Measurements from ENCODE around the gene DACH1. TPM values are rescaled to one million over a fixed set of nuclear protein-coding genes. Genes with fewer than 3 reads are reported as not detected.

Gene DACH1
- total and polyA plus RNA-seq, 9 of the 15 experiments (the other 6 are each of a cell fraction or from before 2014, with no cell fraction given), result 0.04 to 0.07 (median 0.04) TPM; not detected in 2

- no peaks in the 10 kb centered on the region for H3K9me1 ChIP-seq (ENCODE audit: control insufficient read depth, insufficient read depth, low read length)
- WGBS (ENCODE audit: insufficient coverage, low coverage, missing lambda C conversion rate), result 0% methylated on average over 3 of the region's 4 CpGs
- H3K9ac ChIP-seq (ENCODE audit: insufficient read depth in 1 of 2, low read depth in 2 of 2, low read length in 2 of 2), result no peak overlapping the region
- H3K79me2 ChIP-seq (ENCODE audit: control insufficient read depth, insufficient read depth, low read length), result no peaks in the 10 kb centered on the region
- FAIRE-seq, result no peak
- in situ Hi-C loops (cut with MboI) (no loop called here), intact Hi-C loops (cut with micrococcal nuclease) (no loop called here)
- H3K36me3 ChIP-seq (ENCODE audit: control insufficient read depth, insufficient read depth, low read length), result no peaks in the 10 kb centered on the region
- CTCF ChIA-PET (ENCODE audit: low intra/inter-chr PET ratio), result no interaction called here
- BruUV-seq (replicated peaks), result no TSS peak
- no peaks in the 10 kb centered on the region for H3K27me3 ChIP-seq (ENCODE audit: control insufficient read depth in 2 of 2, insufficient read depth in 2 of 2, low read length in 2 of 2)
- H3K4me3 ChIP-seq, result no peak overlapping the region
- H3K27ac ChIP-seq (ENCODE audit: extremely low read depth, low read depth, low read length), result no peak overlapping the region
- no peak overlapping the region for H3K4me2 ChIP-seq (ENCODE audit: insufficient read depth, low read length)
- no peak for ATAC-seq
- POLR2A ChIA-PET, result no interaction called here
- no peaks in the 10 kb centered on the region for H4K20me1 ChIP-seq (replicated peaks; ENCODE audit: control insufficient read depth, insufficient read depth, low read length)
- no peak overlapping the region for H2AFZ ChIP-seq (ENCODE audit: low read depth, low read length)
- no peaks in the 10 kb centered on the region for H3K9me3 ChIP-seq (replicated peaks; ENCODE audit: control insufficient read depth, insufficient read depth, low read depth, low read length)
- DNase-seq (ENCODE audit: extremely low read depth in 1 of 4, low spot score in 3 of 4), result no peak
- no peaks in the 10 kb centered on the region for H3K4me1 ChIP-seq (replicated peaks in 1 of 2; ENCODE audit: control insufficient read depth in 2 of 2, insufficient read depth in 2 of 2, low read length in 2 of 2)
- TF ChIP-seq CTCF (IDR thresholded peaks at IDR 0.05 in 2 of 3, conservative IDR thresholded peaks at IDR 0.05 in 1 of 3; ENCODE audit: insufficient read depth in 2 of 3, low read depth in 1 of 3, low read length in 3 of 3) (no peak), XRCC3 (IDR thresholded peaks at IDR 0.05) (no peak)
These were observed 80.1 kb downstream of the DACH1 start for GRCh38 chr13:71786875-71787274.

- Histone ChIP-seq H3K4me1 (replicated peaks in 1 of 2; ENCODE audit: control insufficient read depth in 2 of 2, insufficient read depth in 2 of 2, low read length in 2 of 2) (no peaks in the 10 kb centered on the region), H4K20me1 (replicated peaks; ENCODE audit: control insufficient read depth, insufficient read depth, low read length) (no peaks in the 10 kb centered on the region), H3K4me2 (ENCODE audit: insufficient read depth, low read length) (no peak overlapping the region), H3K9me1 (ENCODE audit: control insufficient read depth, insufficient read depth, low read length) (no peaks in the 10 kb centered on the region), H3K4me3 (no peak overlapping the region), H3K79me2 (ENCODE audit: control insufficient read depth, insufficient read depth, low read length) (no peaks in the 10 kb centered on the region), H2AFZ (ENCODE audit: low read depth, low read length) (no peak overlapping the region), H3K27me3 (ENCODE audit: control insufficient read depth in 2 of 2, insufficient read depth in 2 of 2, low read length in 2 of 2) (no peaks in the 10 kb centered on the region), H3K9me3 (replicated peaks; ENCODE audit: control insufficient read depth, insufficient read depth, low read depth, low read length) (no peaks in the 10 kb centered on the region), H3K9ac (ENCODE audit: insufficient read depth in 1 of 2, low read depth in 2 of 2, low read length in 2 of 2) (no peak overlapping the region), H3K27ac (ENCODE audit: extremely low read depth, low read depth, low read length) (no peak overlapping the region), H3K36me3 (ENCODE audit: control insufficient read depth, insufficient read depth, low read length) (no peaks in the 10 kb centered on the region)
- no peak for ATAC-seq
- no TSS peak for BruUV-seq (replicated peaks)
- in situ Hi-C loops (cut with MboI), result no loop called here
- no peak for FAIRE-seq
- no peak for DNase-seq (ENCODE audit: extremely low read depth in 1 of 4, low spot score in 3 of 4)
- ChIA-PET POLR2A (no interaction called here), CTCF (ENCODE audit: low intra/inter-chr PET ratio) (no interaction called here)
- intact Hi-C loops (cut with micrococcal nuclease), result no loop called here
- WGBS (ENCODE audit: insufficient coverage, low coverage, missing lambda C conversion rate), result 0% methylated on average over 2 of the region's 2 CpGs
- TF ChIP-seq HDAC3 (IDR thresholded peaks at IDR 0.05; ENCODE audit: borderline replicate concordance, partially characterized antibody) (no peak), TEAD1 (CRISPR knock-in tag; IDR thresholded peaks at IDR 0.05) (no peak), LARP7 (IDR thresholded peaks at IDR 0.05) (no peak), ZNF316 (IDR thresholded peaks at IDR 0.05) (no peak), CBFA2T3 (IDR thresholded peaks at IDR 0.05) (no peak), ZNF324 (CRISPR knock-in tag; IDR thresholded peaks at IDR 0.05) (no peak), RBFOX2 (IDR thresholded peaks at IDR 0.05; ENCODE audit: low read depth, low read length) (no peak), PREB (CRISPR knock-in tag; IDR thresholded peaks at IDR 0.05) (no peak), ZHX1 (conservative IDR thresholded peaks at IDR 0.05; ENCODE audit: low read length) (no peak)
These were observed 81.6 kb downstream of the DACH1 start for GRCh38 chr13:71785361-71785760.

All from K562 (cell line).